Naive B cell (primary cell): ENCODE measurements around the gene ISL1. TPM values are rescaled to one million over a fixed set of nuclear protein-coding genes. Genes with fewer than 3 reads are reported as not detected.

Source experiments
- ATAC-seq, 2 donors: fragments of 150-1000 bp; cut with Tn5 transposase; 2 replicates each; pipeline ENCODE4 v1.10.0; 2021; ENCODE audit warnings: low read depth in 2 of 2, mild to moderate bottlenecking in 2 of 2, moderate library complexity in 2 of 2
- DNase-seq: peaks from one replicate; pipeline ENCODE4 v3.0.0; 2022
- H3K27ac Mint-ChIP-seq, 6 donors: one replicate each; pipeline ENCODE4 v1.8.0; 2020 to 2022; ENCODE audit warnings: mild to moderate bottlenecking in 6 of 6, mixed read lengths in 6 of 6, moderate library complexity in 5 of 6, inconsistent platforms in 2 of 6
- H3K27me3 Mint-ChIP-seq, 3 donors: one replicate each; pipeline ENCODE4 v1.8.0; 2021 to 2022; ENCODE audit warnings: mixed read lengths in 3 of 3, mild to moderate bottlenecking in 1 of 3
- H3K36me3 Mint-ChIP-seq, 2 donors: one replicate each; pipeline ENCODE4 v1.8.0; 2020 to 2022; ENCODE audit warnings: mixed read lengths in 2 of 2, inconsistent platforms in 1 of 2, mild to moderate bottlenecking in 1 of 2
- H3K4me1 Mint-ChIP-seq, 3 donors: one replicate each; pipeline ENCODE4 v1.8.0; 2020 to 2022; ENCODE audit warnings: mixed read lengths in 3 of 3, inconsistent platforms in 1 of 3, mild to moderate bottlenecking in 1 of 3, moderate library complexity in 1 of 3
- H3K4me3 Mint-ChIP-seq, 8 donors: one replicate each; pipeline ENCODE4 v1.8.0; 2020 to 2022; ENCODE audit warnings: mild to moderate bottlenecking in 8 of 8, mixed read lengths in 8 of 8, moderate library complexity in 8 of 8, inconsistent platforms in 2 of 8
- H3K9me3 Mint-ChIP-seq, 7 donors: one replicate each; pipeline ENCODE4 v1.8.0; 2020 to 2022; ENCODE audit warnings: mixed read lengths in 7 of 7, mild to moderate bottlenecking in 5 of 7, inconsistent platforms in 2 of 7, moderate library complexity in 1 of 7
- polyA plus RNA-seq, 6 donors: library from polyadenylated mRNA; unstranded; fragments of 300-500 nt; fragmentation: Illumina TruSeq; gene quantifications; one replicate each; pipeline ENCODE4 v1.2.3, GENCODE V29; 2021; ENCODE audit warnings: low read depth in 6 of 6

The ISL1 gene
- polyA plus RNA-seq, 6 donors from 2014 or later: not detected

GRCh38 chr5:51391175-51391574, 7.9 kb downstream of the ISL1 start:
- H3K27me3 Mint-ChIP-seq: peaks cover 70 to 79% (median 75%) of the 10 kb centered on the region in 3 donors
- H3K27ac Mint-ChIP-seq: no peak overlapping the region
- H3K4me1 Mint-ChIP-seq: peaks cover 0 to 9% (median 4%) of the 10 kb centered on the region in 3 donors
- ATAC-seq (no peak), DNase-seq (no peak)
- no peak overlapping the region for H3K4me3 Mint-ChIP-seq
- peaks cover 5 to 12% of the 10 kb centered on the region in 2 donors for H3K36me3 Mint-ChIP-seq
- H3K9me3 Mint-ChIP-seq: peaks cover 3 to 11% (median 7%) of the 10 kb centered on the region in 7 donors

- Mint-ChIP-seq H3K27me3 (peaks cover 69 to 77% (median 73%) of the 10 kb centered on the region in 3 donors), H3K9me3 (peaks cover 1 to 11% (median 4%) of the 10 kb centered on the region in 7 donors)
Observed at GRCh38 chr5:51392689-51393199, 9.5 kb downstream of the ISL1 start.

GRCh38 chr5:51394609-51395008, 11.4 kb downstream of the ISL1 start:
- ATAC-seq: no peak
- Mint-ChIP-seq H3K27ac (no peak overlapping the region), H3K9me3 (peaks cover 2 to 16% (median 4%) of the 10 kb centered on the region in 7 donors), H3K36me3 (no peaks in the 10 kb centered on the region), H3K4me3 (no peak overlapping the region), H3K4me1 (no peaks in the 10 kb centered on the region), H3K27me3 (peaks cover 64 to 73% (median 67%) of the 10 kb centered on the region in 3 donors)
- no peak for DNase-seq

More at GRCh38 chr5:51392689-51393199, 9.5 kb downstream of the ISL1 start:
- no peak for ATAC-seq
- DNase-seq: no peak
- Mint-ChIP-seq H3K4me1 (peaks cover 0 to 3% (median 0%) of the 10 kb centered on the region in 3 donors), H3K27ac (no peak overlapping the region), H3K4me3 (peak overlapping the region in 1 of 8 donors; percentile 35), H3K36me3 (no peaks in the 10 kb centered on the region)

- no peak for DNase-seq
- peak overlapping the region in 1 of 6 donors; percentile 26 for H3K27ac Mint-ChIP-seq
- ATAC-seq: no peak
- H3K4me3 Mint-ChIP-seq: no peak overlapping the region
- no peaks in the 10 kb centered on the region for H3K4me1 Mint-ChIP-seq
- H3K9me3 Mint-ChIP-seq: peaks cover 3 to 16% (median 4%) of the 10 kb centered on the region in 7 donors
- peaks cover 71 to 75% (median 72%) of the 10 kb centered on the region in 3 donors for H3K27me3 Mint-ChIP-seq
- H3K36me3 Mint-ChIP-seq: no peaks in the 10 kb centered on the region
Observed at GRCh38 chr5:51395245-51395644, 12.0 kb downstream of the ISL1 start.

GRCh38 chr5:51395666-51396356, 12.6 kb downstream of the ISL1 start:
- ATAC-seq (no peak), DNase-seq (no peak)
- Mint-ChIP-seq H3K4me3 (no peak overlapping the region), H3K4me1 (no peaks in the 10 kb centered on the region), H3K36me3 (no peaks in the 10 kb centered on the region), H3K9me3 (peaks cover 3 to 13% (median 4%) of the 10 kb centered on the region in 7 donors), H3K27me3 (peaks cover 68 to 70% (median 70%) of the 10 kb centered on the region in 3 donors), H3K27ac (no peak overlapping the region)

- Mint-ChIP-seq H3K4me1 (no peaks in the 10 kb centered on the region), H3K9me3 (peaks cover 3 to 8% (median 4%) of the 10 kb centered on the region in 7 donors), H3K27ac (no peak overlapping the region), H3K4me3 (no peak overlapping the region), H3K36me3 (no peaks in the 10 kb centered on the region), H3K27me3 (peaks cover 58 to 63% (median 63%) of the 10 kb centered on the region in 3 donors)
- DNase-seq: no peak
- no peak for ATAC-seq
Observed at GRCh38 chr5:51396797-51397196, 13.5 kb downstream of the ISL1 start.

- Mint-ChIP-seq H3K9me3 (peaks cover 2 to 8% (median 4%) of the 10 kb centered on the region in 7 donors), H3K4me1 (no peaks in the 10 kb centered on the region), H3K27ac (no peak overlapping the region), H3K27me3 (peaks cover 46 to 56% (median 55%) of the 10 kb centered on the region in 3 donors), H3K4me3 (no peak overlapping the region), H3K36me3 (no peaks in the 10 kb centered on the region)
- DNase-seq (no peak), ATAC-seq (no peak)
Observed at GRCh38 chr5:51397996-51398395, 14.7 kb downstream of the ISL1 start.

- ATAC-seq (no peak), DNase-seq (no peak)
- no peaks in the 10 kb centered on the region for H3K36me3 Mint-ChIP-seq
- no peak overlapping the region for H3K4me3 Mint-ChIP-seq
- no peak overlapping the region for H3K27ac Mint-ChIP-seq
- peaks cover 45 to 58% (median 48%) of the 10 kb centered on the region in 3 donors for H3K27me3 Mint-ChIP-seq
- no peaks in the 10 kb centered on the region for H3K4me1 Mint-ChIP-seq
- peaks cover 2 to 8% (median 4%) of the 10 kb centered on the region in 7 donors for H3K9me3 Mint-ChIP-seq
Observed at GRCh38 chr5:51398875-51399642, 15.8 kb downstream of the ISL1 start.

DNA sequence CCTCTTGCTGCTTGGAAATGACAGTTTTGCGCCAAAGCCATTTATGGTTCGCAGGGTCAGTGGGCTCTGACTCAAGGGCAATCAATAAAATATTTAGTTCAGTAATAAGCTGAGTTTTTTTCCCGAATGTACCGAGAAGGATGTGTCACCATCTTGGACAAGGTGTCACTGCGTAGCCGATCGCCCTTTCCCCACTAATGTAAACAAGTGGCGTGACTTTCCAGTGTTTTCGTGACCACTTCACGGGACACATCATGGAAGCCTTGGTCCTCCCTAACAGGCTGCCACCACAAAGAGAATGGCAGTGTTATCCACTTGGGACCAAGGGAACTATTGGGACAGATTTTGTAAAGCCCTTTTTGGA, 16.4 kb downstream of the ISL1 start:
- H3K27ac Mint-ChIP-seq: no peak overlapping the region
- H3K27me3 Mint-ChIP-seq: peaks cover 44 to 58% (median 44%) of the 10 kb centered on the region in 3 donors

DNA sequence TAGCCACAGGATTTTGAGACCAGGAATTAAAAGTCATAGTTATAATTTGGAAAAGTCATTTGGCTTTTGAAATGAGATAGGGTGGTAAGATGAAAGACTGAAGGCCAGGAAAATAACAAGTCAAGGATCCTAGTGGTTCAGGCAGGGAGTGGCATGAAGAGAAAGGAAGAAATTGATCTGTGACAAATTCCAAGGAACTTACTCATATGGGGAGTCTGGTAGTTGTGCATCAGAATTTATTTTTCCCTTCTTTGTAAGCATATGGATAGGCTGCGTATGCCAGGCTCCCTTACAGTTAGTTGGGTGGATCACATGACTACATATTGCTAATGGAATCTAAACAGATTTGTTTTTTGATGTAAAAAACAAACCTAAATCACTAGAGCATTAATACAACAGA, 21.0 kb downstream of the ISL1 start:
- Mint-ChIP-seq H3K4me1 (no peaks in the 10 kb centered on the region), H3K36me3 (no peaks in the 10 kb centered on the region), H3K27me3 (peaks cover 8 to 17% (median 15%) of the 10 kb centered on the region in 3 donors), H3K4me3 (no peak overlapping the region), H3K9me3 (peaks cover 0 to 5% (median 0%) of the 10 kb centered on the region in 7 donors), H3K27ac (no peak overlapping the region)
- DNase-seq (no peak), ATAC-seq (no peak)

More for the DNA sequence above, 16.4 kb downstream of the ISL1 start:
- H3K4me1 Mint-ChIP-seq: no peaks in the 10 kb centered on the region
- H3K36me3 Mint-ChIP-seq: no peaks in the 10 kb centered on the region
- ATAC-seq (no peak), DNase-seq (no peak)
- peaks cover 2 to 8% (median 4%) of the 10 kb centered on the region in 7 donors for H3K9me3 Mint-ChIP-seq
- H3K4me3 Mint-ChIP-seq: no peak overlapping the region

GRCh38 chr5:51411921-51412325, 28.7 kb downstream of the ISL1 start:
- ATAC-seq (no peak), DNase-seq (no peak)
- Mint-ChIP-seq H3K9me3 (peaks cover 0 to 4% (median 0%) of the 10 kb centered on the region in 7 donors), H3K27ac (no peak overlapping the region), H3K36me3 (no peaks in the 10 kb centered on the region), H3K4me1 (no peaks in the 10 kb centered on the region), H3K27me3 (no peaks in the 10 kb centered on the region), H3K4me3 (no peak overlapping the region)

- Mint-ChIP-seq H3K27me3 (no peaks in the 10 kb centered on the region), H3K4me1 (no peaks in the 10 kb centered on the region), H3K9me3 (peaks cover 0 to 6% (median under 1%) of the 10 kb centered on the region in 7 donors), H3K27ac (no peak overlapping the region), H3K4me3 (no peak overlapping the region), H3K36me3 (no peaks in the 10 kb centered on the region)
- ATAC-seq (no peak), DNase-seq (no peak)
Observed at GRCh38 chr5:51414516-51414915, 31.3 kb downstream of the ISL1 start.

- Mint-ChIP-seq H3K36me3 (no peaks in the 10 kb centered on the region), H3K27me3 (no peaks in the 10 kb centered on the region), H3K9me3 (peaks cover 0 to 5% (median 2%) of the 10 kb centered on the region in 7 donors), H3K27ac (no peak overlapping the region), H3K4me1 (no peaks in the 10 kb centered on the region), H3K4me3 (no peak overlapping the region)
- DNase-seq (no peak), ATAC-seq (no peak)
Observed at GRCh38 chr5:51416149-51416548, 32.9 kb downstream of the ISL1 start.
